HG03520 (cell line): Measurements from ENCODE around the gene MTFR1L.
A peak's percentile ranks its signal among the peaks of the same experiment; 100 is the strongest.

Experiments
- ATAC-seq: cut with Tn5 transposase; IDR thresholded peaks from one replicate; pipeline ENCODE4 v1.9.1; 2021; ENCODE audit warnings: mild to moderate bottlenecking, moderate library complexity; ENCODE audit not compliant: unreplicated experiment

MTFR1L gene

DNA sequence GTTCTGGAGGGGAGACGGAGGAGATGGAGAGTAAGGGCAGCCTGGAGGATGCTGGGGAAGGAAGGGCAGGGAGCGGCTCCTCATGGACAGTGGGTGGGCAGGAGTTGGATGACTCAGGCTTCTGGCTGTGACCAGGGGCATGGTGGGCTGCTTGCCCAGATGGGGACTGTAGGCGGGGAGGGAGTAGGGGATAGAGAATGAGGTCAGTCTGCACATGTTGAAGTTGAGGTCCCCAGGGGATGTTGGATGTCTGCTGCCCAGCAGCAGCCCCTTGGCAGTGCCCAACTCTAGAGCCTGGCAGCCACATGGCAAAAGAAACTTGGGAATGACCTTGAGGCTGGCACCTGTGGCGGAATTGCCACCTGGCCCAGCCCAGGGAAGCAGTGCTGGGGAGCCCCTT, 13.3 kb upstream of the MTFR1L start:
- no peak for ATAC-seq

DNA sequence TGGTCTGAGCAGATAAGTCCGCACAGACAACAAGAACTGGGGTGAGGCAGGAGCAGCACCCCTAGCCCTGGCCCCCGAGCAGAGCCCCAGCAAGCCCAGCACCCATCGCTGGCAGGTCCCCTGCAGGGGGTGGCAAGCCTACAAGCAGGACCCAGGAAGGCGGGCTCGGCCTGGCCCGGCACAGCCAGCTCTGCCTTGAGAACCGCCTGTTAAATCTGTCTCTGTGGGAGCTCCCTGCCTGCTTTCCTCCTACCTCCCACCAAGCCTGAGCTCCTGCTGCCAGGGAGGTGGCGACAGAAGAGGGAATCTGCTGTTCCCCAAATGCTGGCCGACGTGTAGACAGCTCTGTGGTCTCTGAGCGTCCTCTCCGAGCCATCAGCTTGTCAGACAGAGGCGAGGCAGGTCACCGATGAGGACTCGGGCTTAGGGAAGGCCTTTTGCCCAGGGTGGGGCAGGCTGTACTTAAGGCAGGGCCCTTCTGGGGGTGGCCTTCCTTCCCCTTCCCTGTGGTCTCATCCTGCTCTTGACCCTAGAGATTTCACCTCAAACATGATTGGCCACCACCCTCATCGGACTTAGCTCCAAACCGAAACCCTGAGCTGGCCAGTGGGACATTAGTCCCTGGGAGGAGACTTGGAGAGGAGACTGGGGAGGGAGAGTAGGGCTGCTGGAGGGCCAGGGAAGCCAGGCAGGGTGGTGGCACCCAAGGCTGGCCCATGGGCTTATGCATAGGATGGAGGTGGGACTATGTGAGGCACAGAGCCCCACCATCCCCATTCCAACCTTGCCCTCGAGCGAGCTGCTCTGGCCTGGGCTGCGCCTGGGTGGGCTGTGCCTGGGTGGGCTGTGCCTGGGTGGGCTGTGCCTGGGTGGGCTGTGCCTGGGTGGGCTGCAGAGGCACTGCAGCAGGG, 12.0 kb upstream of the MTFR1L start:
- no peak for ATAC-seq

DNA sequence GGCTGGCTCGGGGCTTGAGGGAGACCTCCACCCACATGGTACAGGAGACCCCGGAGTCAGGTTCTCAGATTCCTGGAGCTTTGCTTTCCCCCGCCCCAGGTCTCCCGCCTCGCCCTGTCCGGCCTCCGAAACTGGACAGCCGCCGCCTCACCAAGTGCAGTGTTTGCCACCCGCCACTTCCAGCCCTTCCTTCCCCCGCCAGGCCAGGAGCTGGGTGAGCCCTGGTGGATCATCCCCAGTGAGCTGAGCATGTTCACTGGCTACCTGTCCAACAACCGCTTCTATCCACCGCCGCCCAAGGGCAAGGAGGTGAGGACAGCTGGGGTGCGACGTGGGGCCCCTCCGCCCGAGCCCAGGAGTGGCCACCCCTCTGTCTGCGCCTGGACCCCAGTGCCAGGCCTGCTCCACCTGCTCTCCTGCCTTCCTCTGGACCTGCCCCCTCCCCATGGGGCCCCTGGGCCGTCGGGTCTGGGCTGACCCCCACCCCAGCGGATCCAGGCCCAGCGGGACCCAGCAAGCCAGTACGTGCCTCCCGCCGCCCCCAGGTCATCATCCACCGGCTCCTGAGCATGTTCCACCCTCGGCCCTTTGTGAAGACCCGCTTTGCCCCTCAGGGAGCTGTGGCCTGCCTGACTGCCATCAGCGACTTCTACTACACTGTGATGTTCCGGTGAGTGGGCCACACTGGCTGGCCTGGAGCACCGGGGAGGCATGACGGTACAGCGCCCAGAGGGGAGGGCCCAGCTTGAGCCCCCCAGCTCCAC, 11.1 kb upstream of the MTFR1L start:
- ATAC-seq = no peak

DNA sequence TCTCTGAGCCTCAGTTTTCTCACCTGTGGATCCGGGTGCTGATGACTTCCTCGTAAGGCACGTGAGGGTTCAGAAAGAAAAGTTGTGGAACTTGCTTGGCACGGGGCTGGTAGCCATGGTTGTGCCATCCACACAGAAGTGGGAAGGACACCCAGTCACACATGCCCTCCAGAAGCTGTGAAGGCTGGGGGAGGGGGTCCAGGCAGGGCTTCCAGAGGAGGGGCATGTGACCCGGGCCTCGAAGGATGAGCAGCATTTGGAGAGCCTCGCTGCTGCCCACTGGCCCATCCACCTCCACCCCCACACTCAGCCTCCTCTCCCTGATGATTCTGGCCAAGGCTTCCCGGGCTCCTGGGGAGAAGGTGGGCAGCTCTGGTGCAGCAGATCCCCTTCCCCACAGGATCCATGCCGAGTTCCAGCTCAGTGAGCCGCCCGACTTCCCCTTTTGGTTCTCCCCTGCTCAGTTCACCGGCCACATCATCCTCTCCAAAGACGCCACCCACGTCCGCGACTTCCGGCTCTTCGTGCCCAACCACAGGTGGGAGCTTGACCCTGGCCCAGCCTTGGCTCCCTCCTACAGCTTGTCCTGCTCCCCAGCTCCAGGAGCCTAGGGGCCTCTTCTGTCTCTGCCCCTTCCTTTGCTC, 10.3 kb upstream of the MTFR1L start:
- no peak for ATAC-seq

GRCh38 chr1:25809929-25810328, 9.8 kb upstream of the MTFR1L start:
- no peak for ATAC-seq

- no peak for ATAC-seq
Observed at GRCh38 chr1:25810341-25811299, 9.1 kb upstream of the MTFR1L start.

- no peak for ATAC-seq
Observed at GRCh38 chr1:25811384-25812082, 8.2 kb upstream of the MTFR1L start.

DNA sequence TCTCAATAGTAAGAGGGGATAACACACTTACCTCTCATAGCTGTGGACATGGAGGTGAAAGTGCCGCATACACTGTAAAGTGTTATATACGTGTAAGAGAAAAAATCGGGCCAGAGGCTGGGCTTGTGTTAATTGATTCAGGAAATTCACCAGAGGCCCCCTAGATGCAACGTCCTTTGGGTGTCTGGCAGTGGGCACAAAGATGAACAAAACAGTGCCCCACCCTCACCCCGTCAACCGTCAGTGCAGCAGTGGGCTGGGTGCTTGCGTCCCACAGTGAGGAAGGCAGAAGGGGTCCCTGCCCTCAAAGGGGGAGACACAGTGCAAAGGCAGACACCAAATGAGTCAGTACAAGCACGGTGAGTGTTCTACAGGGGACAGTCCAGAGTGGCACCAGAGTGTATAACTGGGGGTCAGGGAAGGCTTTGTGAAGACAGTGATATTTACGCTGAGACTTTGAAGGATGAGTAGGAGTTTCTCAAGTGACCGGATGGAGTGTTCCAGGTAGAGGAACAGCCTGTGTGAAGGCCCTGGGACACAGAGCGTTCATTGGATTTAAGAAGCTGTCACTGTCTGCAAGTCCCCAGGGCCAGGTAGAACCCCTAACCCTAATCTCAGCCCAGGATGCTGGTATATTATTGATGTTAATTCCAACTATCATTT, 6.6 kb upstream of the MTFR1L start:
- ATAC-seq = no peak

GRCh38 chr1:25813734-25814471, 5.9 kb upstream of the MTFR1L start:
- ATAC-seq = no peak

DNA sequence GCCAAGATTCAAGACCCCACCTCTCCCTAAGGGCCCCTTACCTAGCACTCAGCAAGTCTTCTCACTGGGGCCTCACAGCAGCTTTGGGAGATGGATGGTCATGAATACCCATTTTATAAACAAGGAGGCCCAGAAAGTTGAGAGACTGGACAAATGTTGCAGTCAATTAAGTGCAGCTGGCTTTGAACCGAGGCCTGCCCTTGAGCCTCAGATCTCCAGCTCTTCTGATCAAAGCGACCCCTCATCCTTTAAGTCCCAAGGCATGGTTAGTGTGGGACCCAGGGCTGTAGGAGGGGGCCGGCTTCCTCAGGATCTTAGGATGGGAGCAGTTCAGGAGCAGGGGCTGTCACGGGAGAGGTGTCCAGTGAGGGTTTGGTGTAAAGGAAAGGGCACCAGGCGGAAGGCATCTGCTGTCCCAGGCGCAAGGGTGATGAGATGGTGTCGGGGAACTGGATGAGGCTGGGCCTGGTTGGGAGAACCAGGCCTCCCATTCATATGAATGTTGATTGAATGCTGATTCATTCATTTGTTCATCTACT, 5.1 kb upstream of the MTFR1L start:
- no peak for ATAC-seq

- ATAC-seq = no peak
Observed at GRCh38 chr1:25815208-25816111, 4.3 kb upstream of the MTFR1L start.

DNA sequence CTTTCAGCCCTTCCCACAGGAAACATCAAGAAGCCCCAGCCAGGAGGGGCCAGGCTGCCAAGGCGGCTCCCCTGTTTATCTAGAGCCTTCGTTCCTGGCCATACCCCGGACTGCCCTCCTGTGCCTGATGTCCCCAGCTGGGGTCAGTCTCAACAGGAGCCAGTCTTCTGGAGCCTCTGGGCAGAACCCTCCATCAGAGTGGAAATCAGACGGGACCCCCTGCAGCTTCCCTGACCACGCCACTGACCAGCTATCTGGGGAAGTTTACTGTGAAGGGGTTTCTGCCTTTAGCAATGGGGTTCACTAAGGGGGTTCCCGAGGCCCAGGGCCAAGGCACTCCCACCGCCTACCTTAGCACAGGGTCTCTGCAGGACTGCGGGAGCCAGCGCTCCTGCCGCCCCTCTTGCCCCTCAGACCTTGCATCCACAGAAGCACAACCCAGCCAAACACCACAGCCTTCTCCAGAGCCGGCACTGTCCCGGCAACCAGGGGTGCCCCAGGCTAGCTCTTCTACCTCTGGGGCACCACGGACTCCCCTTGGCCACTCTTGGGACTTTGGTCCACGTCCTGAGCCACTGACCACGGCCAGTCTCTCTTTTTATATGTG, 3.5 kb upstream of the MTFR1L start:
- no peak for ATAC-seq

- ATAC-seq = no peak
Observed at GRCh38 chr1:25817840-25818501, 1.8 kb upstream of the MTFR1L start.

- ATAC-seq = no peak
Observed at GRCh38 chr1:25818569-25818968, 1.2 kb upstream of the MTFR1L start.

GRCh38 chr1:25820247-25821111, 725 bp downstream of the MTFR1L start:
- ATAC-seq = peak; percentile 40

DNA sequence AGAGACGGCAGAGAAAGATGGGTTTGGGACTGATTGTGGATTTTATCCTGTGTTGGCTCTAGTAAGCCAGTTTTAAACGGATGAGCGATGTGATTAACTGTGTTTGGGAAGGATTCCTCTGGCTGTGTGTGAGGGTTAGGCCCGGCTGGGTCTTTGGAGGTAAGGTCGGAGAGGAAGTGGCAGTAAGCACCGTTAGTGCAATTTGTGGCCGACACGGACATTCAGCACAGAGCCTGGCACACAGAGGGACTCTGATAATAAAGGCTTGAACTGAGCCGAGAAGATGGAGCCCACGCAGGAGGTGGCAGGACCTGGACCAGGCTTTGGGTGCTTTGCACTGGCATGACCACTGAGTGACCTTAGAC, 1.3 kb downstream of the MTFR1L start:
- ATAC-seq = no peak
